ENCODE data around the gene RXRA. TPM values are rescaled to one million over a fixed set of nuclear protein-coding genes. Genes with fewer than 3 reads are reported as not detected.

Gene RXRA
- total and polyA plus RNA-seq, 2 of the 13 experiments (the other 11 are each of a cell fraction or from before 2014, with no cell fraction given): 18.9 to 29.2 TPM

DNA sequence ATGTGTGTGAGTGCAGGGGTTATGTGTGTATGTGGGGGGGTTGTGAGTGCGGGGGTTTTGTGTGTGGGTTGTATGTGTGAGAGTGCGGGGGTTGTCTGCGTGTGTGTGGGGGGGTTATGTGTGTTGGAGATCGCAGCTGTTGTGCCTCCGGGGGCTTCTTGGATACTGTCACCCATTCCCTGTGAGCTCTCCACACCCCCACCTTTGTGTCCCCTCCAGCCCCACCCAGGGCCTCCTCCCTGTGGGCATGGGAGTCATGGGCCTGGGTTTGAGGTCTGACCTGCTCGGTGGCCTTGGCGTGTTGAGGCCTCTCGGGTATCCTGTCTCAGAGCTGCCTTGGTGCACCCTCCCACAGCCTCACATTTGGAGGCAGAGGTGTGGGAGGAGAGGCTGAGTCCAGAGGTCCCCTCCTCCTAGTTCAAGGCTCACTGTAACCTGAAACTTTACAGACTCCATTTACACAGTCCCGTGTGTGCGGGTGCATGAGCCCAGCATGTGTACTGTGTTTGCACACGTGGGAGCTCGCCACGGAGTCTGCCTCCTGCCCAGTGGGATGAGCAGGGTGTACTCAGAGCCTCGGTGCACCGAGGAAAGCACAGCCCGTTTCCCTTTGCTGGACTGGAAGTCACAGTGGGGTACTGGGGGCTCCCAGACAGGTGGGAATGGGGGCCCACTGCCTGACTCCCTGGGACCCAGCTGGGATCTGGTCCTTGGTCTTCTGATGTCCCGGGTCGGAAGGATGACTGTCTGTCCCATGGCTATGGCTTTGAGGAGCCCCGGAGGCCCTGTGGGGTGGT lies 43.4 kb downstream of the RXRA start (continued):
- TF ChIP-seq RNF219 (CRISPR knock-in tag; IDR thresholded peaks at IDR 0.05) (no peak), ZNF225 (CRISPR knock-in tag; IDR thresholded peaks at IDR 0.05) (no peak), NRL (CRISPR knock-in tag; IDR thresholded peaks at IDR 0.05; ENCODE audit: borderline replicate concordance) (no peak), HOXA3 (CRISPR knock-in tag; IDR thresholded peaks at IDR 0.05) (peak; percentile 84), YEATS4 (CRISPR knock-in tag; IDR thresholded peaks at IDR 0.05; ENCODE audit: borderline replicate concordance) (peak; percentile 42; the same call in 1 of the 2 replicates), SSRP1 (CRISPR knock-in tag; IDR thresholded peaks at IDR 0.05) (no peak), ZNF33B (CRISPR knock-in tag; IDR thresholded peaks at IDR 0.05) (no peak), TFDP2 (CRISPR knock-in tag; IDR thresholded peaks at IDR 0.05) (no peak), BRCA1 (CRISPR knock-in tag; IDR thresholded peaks at IDR 0.05) (no peak), RNF2 (conservative IDR thresholded peaks at IDR 0.05; ENCODE audit: low read depth) (0 out of 2 replicates have a peak, but pooled peaks have one; percentile 31), ONECUT2 (CRISPR knock-in tag; IDR thresholded peaks at IDR 0.05) (no peak), MED13 (CRISPR knock-in tag; IDR thresholded peaks at IDR 0.05) (no peak), KDM6A (CRISPR knock-in tag; IDR thresholded peaks at IDR 0.05; ENCODE audit: low read depth) (no peak), NONO (IDR thresholded peaks at IDR 0.05) (no peak), NONO (CRISPR knock-in tag; conservative IDR thresholded peaks at IDR 0.05) (peak; percentile 31), KAT2B (IDR thresholded peaks at IDR 0.05; ENCODE audit: borderline replicate concordance, low read depth, low read length) (no peak), ZFP90 (CRISPR knock-in tag; IDR thresholded peaks at IDR 0.05; ENCODE audit: borderline replicate concordance) (no peak), KAT7 (CRISPR knock-in tag; IDR thresholded peaks at IDR 0.05; ENCODE audit: borderline replicate concordance) (no peak), ZSCAN20 (CRISPR knock-in tag; IDR thresholded peaks at IDR 0.05; ENCODE audit: borderline replicate concordance) (no peak), ZFP62 (CRISPR knock-in tag; IDR thresholded peaks at IDR 0.05) (no peak), CHCHD3 (CRISPR knock-in tag; IDR thresholded peaks at IDR 0.05) (no peak), ZNF282 (IDR thresholded peaks at IDR 0.05; ENCODE audit: partially characterized antibody) (no peak)
- TF ChIP-seq, protein P1, sequence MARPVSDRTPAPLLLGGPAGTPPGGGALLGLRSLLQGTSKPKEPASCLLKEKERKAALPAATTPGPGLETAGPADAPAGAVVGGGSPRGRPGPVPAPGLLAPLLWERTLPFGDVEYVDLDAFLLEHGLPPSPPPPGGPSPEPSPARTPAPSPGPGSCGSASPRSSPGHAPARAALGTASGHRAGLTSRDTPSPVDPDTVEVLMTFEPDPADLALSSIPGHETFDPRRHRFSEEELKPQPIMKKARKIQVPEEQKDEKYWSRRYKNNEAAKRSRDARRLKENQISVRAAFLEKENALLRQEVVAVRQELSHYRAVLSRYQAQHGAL (CRISPR knock-in tag; IDR thresholded peaks at IDR 0.05; ENCODE audit: not compliant biosample characterization): no peak
- TF ChIP-seq, protein P2, sequence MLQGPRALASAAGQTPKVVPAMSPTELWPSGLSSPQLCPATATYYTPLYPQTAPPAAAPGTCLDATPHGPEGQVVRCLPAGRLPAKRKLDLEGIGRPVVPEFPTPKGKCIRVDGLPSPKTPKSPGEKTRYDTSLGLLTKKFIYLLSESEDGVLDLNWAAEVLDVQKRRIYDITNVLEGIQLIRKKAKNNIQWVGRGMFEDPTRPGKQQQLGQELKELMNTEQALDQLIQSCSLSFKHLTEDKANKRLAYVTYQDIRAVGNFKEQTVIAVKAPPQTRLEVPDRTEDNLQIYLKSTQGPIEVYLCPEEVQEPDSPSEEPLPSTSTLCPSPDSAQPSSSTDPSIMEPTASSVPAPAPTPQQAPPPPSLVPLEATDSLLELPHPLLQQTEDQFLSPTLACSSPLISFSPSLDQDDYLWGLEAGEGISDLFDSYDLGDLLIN (CRISPR knock-in tag; IDR thresholded peaks at IDR 0.05; ENCODE audit: borderline replicate concordance): no peak
- TF ChIP-seq, protein P3, sequence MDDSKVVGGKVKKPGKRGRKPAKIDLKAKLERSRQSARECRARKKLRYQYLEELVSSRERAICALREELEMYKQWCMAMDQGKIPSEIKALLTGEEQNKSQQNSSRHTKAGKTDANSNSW (CRISPR knock-in tag; IDR thresholded peaks at IDR 0.05; ENCODE audit: borderline replicate concordance): no peak
